ENCODE results near the gene GBP1.

DNA sequence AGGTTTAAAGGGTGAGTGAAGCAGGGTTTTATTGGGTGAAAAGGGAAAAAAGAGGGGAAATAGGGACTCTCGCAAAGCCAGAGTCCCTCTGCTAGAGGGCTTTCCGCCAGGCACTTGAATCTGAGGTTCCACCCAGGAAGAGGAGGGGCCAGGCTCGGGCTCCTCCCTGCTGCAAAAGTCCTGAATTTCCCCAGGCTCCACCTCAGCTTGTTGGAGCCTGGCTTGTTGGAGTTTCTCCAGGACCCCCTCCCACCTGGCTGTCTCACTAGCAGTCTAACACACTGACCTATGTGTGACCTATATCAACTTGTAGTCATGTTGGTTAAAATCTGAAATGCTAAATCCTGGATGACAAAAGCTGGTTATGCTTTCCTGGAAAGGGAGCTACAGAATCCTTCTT lies 35.4 kb upstream of the GBP1 start:
- TF ChIP-seq ESRRA (IDR thresholded peaks at IDR 0.05; ENCODE audit: low read length) (no peak), RFX5 (IDR thresholded peaks at IDR 0.05; ENCODE audit: low read depth, low read length) (no peak), SIN3A (IDR thresholded peaks at IDR 0.05; ENCODE audit: low read depth, low read length) (no peak)
- TF ChIP-seq, protein P1, sequence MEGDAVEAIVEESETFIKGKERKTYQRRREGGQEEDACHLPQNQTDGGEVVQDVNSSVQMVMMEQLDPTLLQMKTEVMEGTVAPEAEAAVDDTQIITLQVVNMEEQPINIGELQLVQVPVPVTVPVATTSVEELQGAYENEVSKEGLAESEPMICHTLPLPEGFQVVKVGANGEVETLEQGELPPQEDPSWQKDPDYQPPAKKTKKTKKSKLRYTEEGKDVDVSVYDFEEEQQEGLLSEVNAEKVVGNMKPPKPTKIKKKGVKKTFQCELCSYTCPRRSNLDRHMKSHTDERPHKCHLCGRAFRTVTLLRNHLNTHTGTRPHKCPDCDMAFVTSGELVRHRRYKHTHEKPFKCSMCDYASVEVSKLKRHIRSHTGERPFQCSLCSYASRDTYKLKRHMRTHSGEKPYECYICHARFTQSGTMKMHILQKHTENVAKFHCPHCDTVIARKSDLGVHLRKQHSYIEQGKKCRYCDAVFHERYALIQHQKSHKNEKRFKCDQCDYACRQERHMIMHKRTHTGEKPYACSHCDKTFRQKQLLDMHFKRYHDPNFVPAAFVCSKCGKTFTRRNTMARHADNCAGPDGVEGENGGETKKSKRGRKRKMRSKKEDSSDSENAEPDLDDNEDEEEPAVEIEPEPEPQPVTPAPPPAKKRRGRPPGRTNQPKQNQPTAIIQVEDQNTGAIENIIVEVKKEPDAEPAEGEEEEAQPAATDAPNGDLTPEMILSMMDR (IDR thresholded peaks at IDR 0.05 in 2 of 3, conservative IDR thresholded peaks at IDR 0.05 in 1 of 3; ENCODE audit: control insufficient read depth in 2 of 3, extremely low read depth in 1 of 3, insufficient read depth in 1 of 3, low read depth in 3 of 3, low read length in 3 of 3) = no peak
- TF ChIP-seq, protein P2, sequence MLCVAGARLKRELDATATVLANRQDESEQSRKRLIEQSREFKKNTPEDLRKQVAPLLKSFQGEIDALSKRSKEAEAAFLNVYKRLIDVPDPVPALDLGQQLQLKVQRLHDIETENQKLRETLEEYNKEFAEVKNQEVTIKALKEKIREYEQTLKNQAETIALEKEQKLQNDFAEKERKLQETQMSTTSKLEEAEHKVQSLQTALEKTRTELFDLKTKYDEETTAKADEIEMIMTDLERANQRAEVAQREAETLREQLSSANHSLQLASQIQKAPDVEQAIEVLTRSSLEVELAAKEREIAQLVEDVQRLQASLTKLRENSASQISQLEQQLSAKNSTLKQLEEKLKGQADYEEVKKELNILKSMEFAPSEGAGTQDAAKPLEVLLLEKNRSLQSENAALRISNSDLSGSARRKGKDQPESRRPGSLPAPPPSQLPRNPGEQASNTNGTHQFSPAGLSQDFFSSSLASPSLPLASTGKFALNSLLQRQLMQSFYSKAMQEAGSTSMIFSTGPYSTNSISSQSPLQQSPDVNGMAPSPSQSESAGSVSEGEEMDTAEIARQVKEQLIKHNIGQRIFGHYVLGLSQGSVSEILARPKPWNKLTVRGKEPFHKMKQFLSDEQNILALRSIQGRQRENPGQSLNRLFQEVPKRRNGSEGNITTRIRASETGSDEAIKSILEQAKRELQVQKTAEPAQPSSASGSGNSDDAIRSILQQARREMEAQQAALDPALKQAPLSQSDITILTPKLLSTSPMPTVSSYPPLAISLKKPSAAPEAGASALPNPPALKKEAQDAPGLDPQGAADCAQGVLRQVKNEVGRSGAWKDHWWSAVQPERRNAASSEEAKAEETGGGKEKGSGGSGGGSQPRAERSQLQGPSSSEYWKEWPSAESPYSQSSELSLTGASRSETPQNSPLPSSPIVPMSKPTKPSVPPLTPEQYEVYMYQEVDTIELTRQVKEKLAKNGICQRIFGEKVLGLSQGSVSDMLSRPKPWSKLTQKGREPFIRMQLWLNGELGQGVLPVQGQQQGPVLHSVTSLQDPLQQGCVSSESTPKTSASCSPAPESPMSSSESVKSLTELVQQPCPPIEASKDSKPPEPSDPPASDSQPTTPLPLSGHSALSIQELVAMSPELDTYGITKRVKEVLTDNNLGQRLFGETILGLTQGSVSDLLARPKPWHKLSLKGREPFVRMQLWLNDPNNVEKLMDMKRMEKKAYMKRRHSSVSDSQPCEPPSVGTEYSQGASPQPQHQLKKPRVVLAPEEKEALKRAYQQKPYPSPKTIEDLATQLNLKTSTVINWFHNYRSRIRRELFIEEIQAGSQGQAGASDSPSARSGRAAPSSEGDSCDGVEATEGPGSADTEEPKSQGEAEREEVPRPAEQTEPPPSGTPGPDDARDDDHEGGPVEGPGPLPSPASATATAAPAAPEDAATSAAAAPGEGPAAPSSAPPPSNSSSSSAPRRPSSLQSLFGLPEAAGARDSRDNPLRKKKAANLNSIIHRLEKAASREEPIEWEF (IDR thresholded peaks at IDR 0.05; ENCODE audit: insufficient replicate concordance, low read depth, low read length) = no peak
